ENCODE results near the gene MSLN.
A peak's percentile ranks its signal among the peaks of the same experiment; 100 is the strongest.
"Not testable (repeated sequence)": the region's sequence is repeated elsewhere in the genome, so short reads cannot be mapped to it uniquely, and the experiment has no call there.

MSLN gene

GRCh38 chr16:739560-740458, 20.7 kb upstream of the MSLN start:
- no peak for DNase-seq (ENCODE audit: low read depth)
- H3K4me3 ChIP-seq (ENCODE audit: low read depth, low read length) = peak overlapping the region; percentile 89
- no peak for TF ChIP-seq CTCF (IDR thresholded peaks at IDR 0.05; ENCODE audit: insufficient read depth, low read depth, low read length, missing control alignments)

DNA sequence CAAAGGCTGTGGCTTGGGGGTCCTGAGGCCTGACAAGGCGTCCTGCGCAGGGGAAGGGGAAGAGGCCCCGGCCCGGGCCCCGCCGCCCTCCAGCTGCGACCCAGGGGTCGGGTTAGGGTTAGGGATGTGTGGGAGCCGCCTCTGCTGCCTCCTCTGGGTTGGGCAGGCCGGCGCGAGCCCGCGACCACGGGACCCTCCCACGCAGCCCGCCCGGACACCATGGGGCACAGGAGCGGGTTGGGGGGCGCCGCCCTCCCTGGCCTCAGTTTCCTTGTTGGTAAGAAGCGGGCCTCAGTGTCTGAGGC, 20.1 kb upstream of the MSLN start:
- DNase-seq (ENCODE audit: low read depth) = no peak
- no peak for TF ChIP-seq CTCF (IDR thresholded peaks at IDR 0.05; ENCODE audit: insufficient read depth, low read depth, low read length, missing control alignments)
- H3K4me3 ChIP-seq (ENCODE audit: low read depth, low read length) = peak overlapping the region; percentile 89

DNA sequence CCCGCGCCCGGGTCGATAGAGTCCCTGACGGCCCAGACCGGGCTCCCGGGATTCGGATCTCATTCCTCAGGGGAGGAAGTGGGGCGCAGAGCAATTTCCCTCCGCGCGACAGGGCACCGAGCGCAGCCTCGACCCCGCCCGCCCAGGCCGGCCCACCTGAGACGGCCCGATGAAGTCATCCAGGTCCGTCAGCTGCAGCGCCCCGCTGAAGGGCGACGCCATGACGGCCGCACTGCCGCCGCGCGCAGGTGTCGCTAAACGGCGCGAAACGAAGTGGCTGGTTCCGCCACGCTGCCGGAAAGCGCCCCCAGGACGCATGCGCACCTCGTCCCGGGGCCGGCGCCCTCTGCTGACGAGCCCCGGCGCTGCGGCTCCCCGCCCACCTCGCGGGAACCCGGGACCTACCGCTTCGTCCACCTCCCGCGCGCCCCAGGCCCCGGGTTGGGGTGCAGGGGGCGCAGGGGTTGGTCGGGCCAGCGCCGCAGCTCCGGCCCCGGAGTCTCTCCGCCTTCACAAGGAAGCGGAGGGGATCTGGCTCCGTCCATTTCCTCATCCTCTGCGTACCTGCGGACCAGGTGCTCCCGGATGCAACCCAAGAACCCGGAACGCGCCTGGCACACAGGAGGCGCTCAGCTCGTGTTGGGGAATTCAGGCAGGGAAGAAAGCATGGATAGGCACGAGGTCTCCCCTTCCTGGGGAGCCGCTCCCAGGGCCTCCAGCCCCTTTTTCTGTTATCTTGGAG, 19.6 kb upstream of the MSLN start, which contains the start of gene CIAO3:
CIAO3 (minus strand) TSS at position 234 of the 742 bp plus-strand sequence; CDS start at position 222, 12 bp downstream.
- DNase-seq (ENCODE audit: low read depth) = peak; percentile 97
- TF ChIP-seq CTCF (IDR thresholded peaks at IDR 0.05; ENCODE audit: insufficient read depth, low read depth, low read length, missing control alignments) = peak; percentile 93
- H3K4me3 ChIP-seq (ENCODE audit: low read depth, low read length) = peak within 1 kb of the TSS; percentile 89

DNA sequence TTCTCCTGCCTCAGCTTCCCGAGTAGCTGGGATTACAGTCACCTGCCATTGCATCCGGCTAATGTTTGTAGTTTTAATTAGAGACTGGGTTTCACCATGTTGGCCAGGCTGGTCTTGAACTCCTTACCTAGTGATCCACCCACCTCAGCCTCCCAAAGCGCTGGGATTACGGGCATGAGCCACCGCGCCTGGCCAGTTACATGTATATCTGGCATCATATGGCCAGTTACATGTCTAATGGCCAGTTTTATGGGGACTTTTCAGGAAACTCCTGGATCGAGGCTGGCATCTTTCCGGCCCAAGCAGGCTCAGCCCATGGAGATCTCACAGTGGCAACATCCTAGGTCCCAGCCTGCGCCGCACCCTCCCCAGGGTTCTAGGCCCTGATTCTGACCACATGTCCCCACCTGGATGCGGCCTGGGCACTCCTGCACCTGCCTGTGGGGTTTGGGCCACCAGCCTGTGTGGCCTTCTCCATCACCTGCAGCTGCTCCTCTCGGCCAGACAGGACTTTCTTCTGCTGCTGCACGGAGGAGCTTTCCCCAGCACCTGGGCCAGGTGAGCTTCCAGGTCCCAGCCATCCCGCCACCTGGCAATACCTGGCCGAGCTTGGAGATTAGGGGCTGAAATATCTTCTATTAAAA, 18.4 kb upstream of the MSLN start:
- TF ChIP-seq CTCF (IDR thresholded peaks at IDR 0.05; ENCODE audit: insufficient read depth, low read depth, low read length, missing control alignments) = no peak
- H3K4me3 ChIP-seq (ENCODE audit: low read depth, low read length) = no peak overlapping the region
- DNase-seq (ENCODE audit: low read depth) = no peak

GRCh38 chr16:742894-743293, 17.6 kb upstream of the MSLN start:
- DNase-seq (ENCODE audit: low read depth); H3K4me3 ChIP-seq (ENCODE audit: low read depth, low read length): not testable (repeated sequence)

- no peak for DNase-seq (ENCODE audit: low read depth)
- TF ChIP-seq CTCF (IDR thresholded peaks at IDR 0.05; ENCODE audit: insufficient read depth, low read depth, low read length, missing control alignments) = peak; percentile 33
- no peak overlapping the region for H3K4me3 ChIP-seq (ENCODE audit: low read depth, low read length)
Observed at GRCh38 chr16:743794-744500, 16.6 kb upstream of the MSLN start.

Measured in GM12865 (cell line).